Fibroblast of pulmonary artery (primary cell): ENCODE measurements around the gene DDR2.
"Not testable (repeated sequence)": the region's sequence is repeated elsewhere in the genome, so short reads cannot be mapped to it uniquely, and the experiment has no call there.

ENCODE experiments used
- DNase-seq: peaks from one replicate; pipeline ENCODE4 v3.0.0-alpha.2; 2010; ENCODE audit warnings: low read depth
- H3K4me3 ChIP-seq: replicated peaks from 2 replicates; pipeline ENCODE4 v1.5.1; 2011; ENCODE audit warnings: low read depth, mild to moderate bottlenecking, control low read depth, low read length, moderate library complexity
- TF ChIP-seq, protein P1 (sequence below): IDR thresholded peaks from 2 replicates; pipeline ENCODE4 v1.5.1; 2011; ENCODE audit warnings: mild to moderate bottlenecking, control low read depth, low read length, inconsistent platforms; ENCODE audit errors: missing control alignments

The DDR2 gene

DNA sequence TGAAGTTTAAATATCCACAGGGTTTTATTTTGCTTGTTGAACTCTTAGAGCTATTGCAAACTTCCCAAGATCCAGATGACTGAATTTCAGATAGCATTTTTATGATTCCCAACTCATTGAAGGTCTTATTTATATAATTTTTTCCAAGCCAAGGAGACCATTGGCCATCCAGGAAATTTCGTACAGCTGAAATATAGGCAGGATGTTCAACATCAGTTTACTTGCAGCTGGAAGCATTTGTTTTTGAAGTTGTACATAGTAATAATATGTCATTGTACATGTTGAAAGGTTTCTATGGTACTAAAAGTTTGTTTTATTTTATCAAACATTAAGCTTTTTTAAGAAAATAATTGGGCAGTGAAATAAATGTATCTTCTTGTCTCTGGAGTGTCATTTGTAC lies 32.8 kb upstream of the DDR2 start:
- no peak for DNase-seq
- no peak overlapping the region for H3K4me3 ChIP-seq
- TF ChIP-seq, protein P1, sequence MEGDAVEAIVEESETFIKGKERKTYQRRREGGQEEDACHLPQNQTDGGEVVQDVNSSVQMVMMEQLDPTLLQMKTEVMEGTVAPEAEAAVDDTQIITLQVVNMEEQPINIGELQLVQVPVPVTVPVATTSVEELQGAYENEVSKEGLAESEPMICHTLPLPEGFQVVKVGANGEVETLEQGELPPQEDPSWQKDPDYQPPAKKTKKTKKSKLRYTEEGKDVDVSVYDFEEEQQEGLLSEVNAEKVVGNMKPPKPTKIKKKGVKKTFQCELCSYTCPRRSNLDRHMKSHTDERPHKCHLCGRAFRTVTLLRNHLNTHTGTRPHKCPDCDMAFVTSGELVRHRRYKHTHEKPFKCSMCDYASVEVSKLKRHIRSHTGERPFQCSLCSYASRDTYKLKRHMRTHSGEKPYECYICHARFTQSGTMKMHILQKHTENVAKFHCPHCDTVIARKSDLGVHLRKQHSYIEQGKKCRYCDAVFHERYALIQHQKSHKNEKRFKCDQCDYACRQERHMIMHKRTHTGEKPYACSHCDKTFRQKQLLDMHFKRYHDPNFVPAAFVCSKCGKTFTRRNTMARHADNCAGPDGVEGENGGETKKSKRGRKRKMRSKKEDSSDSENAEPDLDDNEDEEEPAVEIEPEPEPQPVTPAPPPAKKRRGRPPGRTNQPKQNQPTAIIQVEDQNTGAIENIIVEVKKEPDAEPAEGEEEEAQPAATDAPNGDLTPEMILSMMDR: no peak

DNA sequence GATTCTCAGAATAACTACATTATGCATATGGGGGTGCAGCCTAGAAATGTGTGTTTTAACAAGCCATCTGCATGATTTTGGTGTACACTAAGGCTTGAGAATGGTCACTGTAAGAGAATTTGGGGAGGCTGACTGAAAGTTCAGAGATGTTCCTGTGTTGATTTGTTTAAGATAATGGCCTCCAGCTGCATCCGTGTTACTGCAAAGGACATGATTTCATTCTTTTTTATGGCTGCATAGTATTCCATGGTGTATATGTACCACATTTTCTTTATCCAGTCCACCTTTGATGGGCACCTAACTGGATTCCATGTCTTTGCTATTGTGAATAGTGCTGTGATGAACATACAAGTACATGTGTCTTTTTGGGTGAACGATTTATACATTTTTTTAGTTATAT lies 29.1 kb upstream of the DDR2 start:
- not testable (repeated sequence) for H3K4me3 ChIP-seq, DNase-seq

DNA sequence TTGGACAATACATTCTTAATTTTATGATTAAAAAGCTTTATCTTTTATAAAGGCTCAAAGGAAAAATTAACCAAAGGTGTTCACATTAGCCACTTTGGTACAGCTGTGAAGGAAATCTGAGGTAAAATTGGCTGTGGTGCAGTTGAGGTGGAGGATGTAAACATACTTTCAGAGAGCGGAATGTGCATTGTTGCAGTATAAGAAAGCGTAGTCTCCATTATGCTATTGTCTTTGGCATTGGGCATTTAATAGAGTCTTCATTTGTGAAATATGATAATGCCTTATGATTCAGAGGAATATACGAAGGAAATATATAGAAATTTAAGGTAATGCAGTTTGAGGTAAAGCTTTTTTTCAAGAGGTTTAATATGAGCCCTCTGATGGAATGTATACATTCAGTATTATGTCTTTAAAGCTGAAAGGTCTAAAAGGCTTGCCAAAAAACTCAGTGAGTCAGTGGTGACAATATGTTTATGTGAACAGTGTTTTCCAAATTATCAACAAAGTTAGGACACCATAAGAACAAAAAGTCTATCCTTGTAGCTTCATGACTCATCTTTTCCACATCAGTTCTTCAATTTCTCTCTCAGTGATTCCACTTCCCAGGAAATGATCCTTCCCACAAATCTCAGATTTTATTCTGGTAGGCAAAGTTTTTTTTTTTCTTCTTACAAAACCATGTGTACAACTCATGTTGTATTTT lies 26.9 kb upstream of the DDR2 start:
- TF ChIP-seq, protein P1: no peak
- no peak overlapping the region for H3K4me3 ChIP-seq
- DNase-seq: peak; percentile 97

DNA sequence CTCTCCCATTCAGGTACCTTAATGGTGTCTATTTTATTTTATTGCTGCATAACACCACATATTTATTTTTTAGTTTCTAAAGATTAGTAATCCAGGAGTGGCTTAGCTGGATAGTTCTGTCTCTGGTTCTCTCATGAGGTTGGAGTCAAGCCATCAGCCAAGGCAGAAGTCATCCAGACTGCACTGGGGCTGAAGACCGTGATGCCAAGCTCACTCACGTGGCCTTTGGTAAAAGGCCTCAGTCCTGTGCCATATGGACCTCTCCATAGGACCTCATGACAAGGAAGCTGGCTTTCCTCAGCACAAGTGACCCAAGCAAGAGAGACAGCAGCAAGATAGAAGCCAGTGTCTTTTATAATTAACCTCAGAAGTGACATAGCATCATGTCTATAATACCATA lies 23.0 kb upstream of the DDR2 start:
- TF ChIP-seq, protein P1: no peak
- no peak overlapping the region for H3K4me3 ChIP-seq
- no peak for DNase-seq

DNA sequence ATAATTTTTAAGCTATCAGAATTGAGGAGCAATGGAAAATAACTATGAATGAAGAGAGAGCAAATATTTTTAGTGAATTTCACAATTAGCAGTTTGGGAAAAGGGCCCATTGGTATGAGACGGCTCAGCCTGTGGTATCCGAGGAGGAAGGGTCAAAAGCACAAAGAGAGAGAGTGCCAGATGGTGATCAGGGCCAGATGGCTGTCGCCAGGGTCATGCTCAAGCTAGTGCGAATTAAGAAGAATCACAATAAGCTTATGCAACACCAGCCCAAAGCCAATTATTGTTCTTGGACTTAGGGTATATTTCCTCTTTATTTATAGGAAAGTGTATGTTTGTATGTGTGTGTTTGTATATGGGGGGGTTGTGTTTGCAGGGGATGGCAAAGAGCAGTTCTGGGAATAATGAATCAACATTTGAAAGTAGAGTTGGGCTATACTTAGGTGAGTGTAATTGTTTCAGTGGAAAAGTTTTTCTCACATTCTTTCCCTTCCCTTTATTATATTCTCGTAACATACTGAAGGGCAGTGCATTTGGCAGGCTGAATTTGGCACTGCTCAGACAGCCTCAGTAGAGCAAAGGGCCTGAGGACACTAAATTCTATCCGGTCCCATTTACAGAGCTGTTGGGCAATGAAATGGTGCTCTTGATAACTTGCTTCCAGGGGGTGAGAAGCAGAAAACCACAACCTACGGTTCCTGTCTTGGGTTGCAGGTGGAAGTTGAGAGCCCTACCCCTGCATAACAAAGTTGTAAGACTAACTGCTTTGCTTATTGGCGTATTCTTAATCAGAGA lies 19.5 kb upstream of the DDR2 start:
- TF ChIP-seq, protein P1: no peak
- peak; percentile 66 for DNase-seq

DNA sequence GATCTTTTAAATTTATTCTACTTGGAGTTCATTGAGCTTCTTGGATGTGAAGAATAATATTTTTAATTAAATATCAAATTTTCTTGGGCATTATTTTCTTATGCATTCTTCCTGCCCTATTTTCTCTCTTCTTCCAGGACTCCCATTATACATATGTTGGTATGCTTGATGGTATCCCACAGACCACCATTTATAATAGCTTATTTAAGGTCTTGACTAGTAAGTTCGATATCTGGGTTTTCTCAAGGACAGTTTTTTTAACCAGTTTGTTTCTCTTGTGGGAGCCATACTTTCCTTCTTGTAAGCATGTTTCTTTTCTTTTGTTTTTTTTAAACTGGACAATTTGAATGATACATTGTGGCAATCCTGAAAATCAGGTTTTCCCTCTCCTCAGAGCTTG lies 15.4 kb upstream of the DDR2 start:
- no peak overlapping the region for H3K4me3 ChIP-seq
- DNase-seq: no peak
- TF ChIP-seq, protein P1: no peak

More for the DNA sequence above, 19.5 kb upstream of the DDR2 start:
- no peak overlapping the region for H3K4me3 ChIP-seq

DNA sequence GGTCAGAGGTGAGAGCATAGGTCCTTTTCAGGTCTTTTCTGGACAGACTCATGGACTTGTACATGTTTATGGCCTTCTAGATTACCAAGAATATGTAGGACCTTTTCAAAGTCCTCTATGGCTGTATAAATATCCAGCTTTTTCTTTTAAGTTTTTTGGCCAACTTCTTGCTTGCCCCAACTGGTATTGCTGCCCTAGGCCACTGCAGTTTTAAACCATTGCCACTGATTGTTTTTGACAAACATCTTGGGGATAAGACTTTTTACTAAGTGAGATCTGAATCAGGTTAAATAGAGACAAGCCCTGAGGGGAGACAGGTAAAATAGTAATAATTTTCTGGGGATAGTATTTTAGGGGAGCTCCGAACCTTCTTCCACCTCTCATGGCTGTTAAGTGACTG lies 14.8 kb upstream of the DDR2 start:
- TF ChIP-seq, protein P1: no peak
- no peak for DNase-seq
- no peak overlapping the region for H3K4me3 ChIP-seq
